Measurements from ENCODE around the gene IQCE. TPM values are rescaled to one million over a fixed set of nuclear protein-coding genes. Genes with fewer than 3 reads are reported as not detected.
A peak's percentile ranks its signal among the peaks of the same experiment; 100 is the strongest.

Gene IQCE
- total and polyA plus RNA-seq, 2 experiments from 2014 or later: 11.8 to 13.3 TPM

- Histone ChIP-seq H3K4me1 (ENCODE audit: insufficient read depth) (peaks cover 10% of the 10 kb centered on the region), H4K20me1 (ENCODE audit: insufficient read depth, poor library complexity, severe bottlenecking) (no peaks in the 10 kb centered on the region), H3K9me3 (ENCODE audit: low read depth) (no peaks in the 10 kb centered on the region), H3K4me2 (no peak overlapping the region), H3K27me3 (no peaks in the 10 kb centered on the region), H3K9me2 (replicated peaks; ENCODE audit: insufficient read depth) (no peaks in the 10 kb centered on the region), H3K36me3 (replicated peaks; ENCODE audit: insufficient read depth, low read depth) (no peaks in the 10 kb centered on the region), H3K4me3 (no peak overlapping the region), H3K79me2 (peaks cover 20% of the 10 kb centered on the region), H2AFZ (no peak overlapping the region), H3K27ac (no peak overlapping the region)
- DNase-seq (ENCODE audit: low spot score): no peak
- 88% methylated on average over 14 of the region's 14 CpGs for WGBS (ENCODE audit: low lambda C conversion rate, missing lambda C conversion rate)
- TF ChIP-seq EZH2phosphoT487 (IDR thresholded peaks at IDR 0.05; ENCODE audit: low read depth, severe bottlenecking, unreplicated experiment) (no peak), CTCF (IDR thresholded peaks at IDR 0.05; ENCODE audit: poor library complexity) (no peak), EZH2 (IDR thresholded peaks at IDR 0.05; ENCODE audit: borderline replicate concordance) (no peak)
Observed at GRCh38 chr7:2569421-2569820, 10.6 kb downstream of the IQCE start.

- Histone ChIP-seq H3K36me3 (replicated peaks; ENCODE audit: insufficient read depth, low read depth) (no peaks in the 10 kb centered on the region), H3K9me2 (replicated peaks; ENCODE audit: insufficient read depth) (no peaks in the 10 kb centered on the region), H3K4me1 (ENCODE audit: insufficient read depth) (peaks cover 10% of the 10 kb centered on the region), H3K27me3 (no peaks in the 10 kb centered on the region), H3K79me2 (peaks cover 14% of the 10 kb centered on the region), H3K4me3 (no peak overlapping the region), H3K27ac (no peak overlapping the region), H3K4me2 (no peak overlapping the region), H4K20me1 (ENCODE audit: insufficient read depth, poor library complexity, severe bottlenecking) (no peaks in the 10 kb centered on the region), H3K9me3 (ENCODE audit: low read depth) (no peaks in the 10 kb centered on the region), H2AFZ (no peak overlapping the region)
- no peak for DNase-seq (ENCODE audit: low spot score)
- TF ChIP-seq CTCF (IDR thresholded peaks at IDR 0.05; ENCODE audit: poor library complexity): no peak
- 81% methylated on average over 16 of the region's 16 CpGs for WGBS (ENCODE audit: low lambda C conversion rate, missing lambda C conversion rate)
Observed at GRCh38 chr7:2570021-2570420, 11.2 kb downstream of the IQCE start.

GRCh38 chr7:2571409-2571808 is 12.6 kb downstream of the IQCE start:
- H2AFZ ChIP-seq: no peak overlapping the region
- no peak overlapping the region for H3K4me3 ChIP-seq
- WGBS (ENCODE audit: low lambda C conversion rate, missing lambda C conversion rate): 74% methylated on average over 15 of the region's 15 CpGs
- DNase-seq (ENCODE audit: low spot score): no peak
- H3K9me2 ChIP-seq (replicated peaks; ENCODE audit: insufficient read depth): no peaks in the 10 kb centered on the region
- TF ChIP-seq CTCF (IDR thresholded peaks at IDR 0.05; ENCODE audit: poor library complexity): no peak
- TF ChIP-seq EZH2phosphoT487 (IDR thresholded peaks at IDR 0.05; ENCODE audit: low read depth, severe bottlenecking, unreplicated experiment): no peak
- no peak for TF ChIP-seq EZH2 (IDR thresholded peaks at IDR 0.05; ENCODE audit: borderline replicate concordance)
- H4K20me1 ChIP-seq (ENCODE audit: insufficient read depth, poor library complexity, severe bottlenecking): no peaks in the 10 kb centered on the region
- H3K79me2 ChIP-seq: peaks cover 13% of the 10 kb centered on the region
- no peaks in the 10 kb centered on the region for H3K36me3 ChIP-seq (replicated peaks; ENCODE audit: insufficient read depth, low read depth)
- no peaks in the 10 kb centered on the region for H3K9me3 ChIP-seq (ENCODE audit: low read depth)
- no peaks in the 10 kb centered on the region for H3K27me3 ChIP-seq
- peak overlapping the region; percentile 78 for H3K27ac ChIP-seq
- H3K4me2 ChIP-seq: peak overlapping the region; percentile 47
- peaks cover 10% of the 10 kb centered on the region for H3K4me1 ChIP-seq (ENCODE audit: insufficient read depth)
